H9 (cell line): ENCODE measurements around the gene CABLES1. TPM values are rescaled to one million over a fixed set of nuclear protein-coding genes. Genes with fewer than 3 reads are reported as not detected.

Experiments used
- DNase-seq: peaks from one replicate; pipeline ENCODE4 v3.0.0-alpha.2; 2017
- H2AFZ ChIP-seq: one replicate; pipeline ENCODE4 v1.6.1; 2013; ENCODE audit warnings: mild to moderate bottlenecking, low read length, control low read depth, moderate library complexity
- H2AK5ac ChIP-seq: 2 replicates; pipeline ENCODE4 v1.6.1; 2013; ENCODE audit warnings: low read length, control low read depth, mixed read lengths; ENCODE audit not compliant: insufficient read length
- H2BK120ac ChIP-seq: one replicate; pipeline ENCODE4 v1.6.1; 2013; ENCODE audit warnings: low read depth, mild to moderate bottlenecking, low read length, control low read depth, inconsistent platforms; ENCODE audit not compliant: poor library complexity, severe bottlenecking
- H2BK12ac ChIP-seq: 2 replicates; pipeline ENCODE4 v1.6.1; 2013; ENCODE audit warnings: low read length, control low read depth, mixed read lengths, low read depth; ENCODE audit not compliant: insufficient read length
- H2BK15ac ChIP-seq: 2 replicates; pipeline ENCODE4 v1.6.1; 2013; ENCODE audit warnings: low read depth, low read length, control low read depth
- H2BK20ac ChIP-seq: one replicate; pipeline ENCODE4 v1.6.1; 2013; ENCODE audit warnings: low read depth, mild to moderate bottlenecking, low read length, control low read depth, inconsistent platforms; ENCODE audit not compliant: poor library complexity, severe bottlenecking
- H2BK5ac ChIP-seq: 2 replicates; pipeline ENCODE4 v1.6.1; 2013; ENCODE audit warnings: low read length, control low read depth, mixed read lengths; ENCODE audit not compliant: insufficient read length
- H3K14ac ChIP-seq: 2 replicates; pipeline ENCODE4 v1.6.1; 2013; ENCODE audit warnings: low read length, control low read depth; ENCODE audit not compliant: insufficient read depth
- H3K18ac ChIP-seq: 2 replicates; pipeline ENCODE4 v1.6.1; 2013; ENCODE audit warnings: low read depth, mild to moderate bottlenecking, mixed read lengths, low read length, control low read depth; ENCODE audit not compliant: insufficient read length
- H3K23ac ChIP-seq: 2 replicates; pipeline ENCODE4 v1.6.1; 2013; ENCODE audit warnings: low read length, control low read depth, mixed read lengths, low read depth; ENCODE audit not compliant: insufficient read length
- H3K23me2 ChIP-seq: 2 replicates; pipeline ENCODE4 v1.6.1; 2013; ENCODE audit warnings: low read depth, mild to moderate bottlenecking, mixed read lengths, low read length, control low read depth; ENCODE audit not compliant: insufficient read length, poor library complexity, severe bottlenecking
- H3K27ac ChIP-seq: 2 replicates; pipeline ENCODE4 v1.5.1; 2013; ENCODE audit warnings: low read length, control low read depth, mixed read lengths, low read depth; ENCODE audit not compliant: insufficient read length
- H3K27me3 ChIP-seq: 2 replicates; pipeline ENCODE4 v1.6.1; 2013; ENCODE audit warnings: low read length, control low read depth, inconsistent platforms; ENCODE audit not compliant: insufficient read depth
- H3K4ac ChIP-seq: 2 replicates; pipeline ENCODE4 v1.6.1; 2013; ENCODE audit warnings: low read depth, mild to moderate bottlenecking, control low read depth, inconsistent platforms, low read length, moderate library complexity
- H3K4me1 ChIP-seq: 2 replicates; pipeline ENCODE4 v1.6.1; 2013; ENCODE audit warnings: low read length, control low read depth, inconsistent platforms; ENCODE audit not compliant: insufficient read depth
- H3K4me2 ChIP-seq: 2 replicates; pipeline ENCODE4 v1.6.1; 2013; ENCODE audit warnings: low read length, control low read depth, mixed read lengths; ENCODE audit not compliant: insufficient read length, insufficient read depth
- H3K56ac ChIP-seq: 2 replicates; pipeline ENCODE4 v1.6.1; 2013; ENCODE audit warnings: low read depth, mild to moderate bottlenecking, mixed read lengths, low read length, control low read depth; ENCODE audit not compliant: insufficient read length
- H3K79me1 ChIP-seq: 2 replicates; pipeline ENCODE4 v1.6.1; 2013; ENCODE audit warnings: low read depth, mild to moderate bottlenecking, moderate library complexity, low read length, control low read depth, inconsistent platforms; ENCODE audit not compliant: insufficient read depth, poor library complexity, severe bottlenecking
- H3K79me2 ChIP-seq: 2 replicates; pipeline ENCODE4 v1.6.1; 2013; ENCODE audit warnings: low read length, control low read depth, inconsistent platforms; ENCODE audit not compliant: insufficient read depth
- H3K9ac ChIP-seq: 2 replicates; pipeline ENCODE4 v1.6.1; 2013; ENCODE audit warnings: low read length, control low read depth, mixed read lengths; ENCODE audit not compliant: insufficient read length; ENCODE audit errors: extremely low read depth
- H3K9me3 ChIP-seq: one replicate; pipeline ENCODE4 v1.6.1; 2013; ENCODE audit warnings: low read depth, low read length, inconsistent platforms; ENCODE audit not compliant: control insufficient read depth
- H3T11ph ChIP-seq: one replicate; pipeline ENCODE4 v1.6.1; 2013; ENCODE audit warnings: mild to moderate bottlenecking, low read length, control low read depth, inconsistent platforms
- H4K20me1 ChIP-seq: one replicate; pipeline ENCODE4 v1.6.1; 2013; ENCODE audit not compliant: control insufficient read depth, insufficient read length, insufficient read depth
- H4K5ac ChIP-seq: 2 replicates; pipeline ENCODE4 v1.6.1; 2013; ENCODE audit warnings: low read depth, mild to moderate bottlenecking, mixed read lengths, low read length, control low read depth; ENCODE audit not compliant: insufficient read length
- H4K8ac ChIP-seq: replicated peaks from 2 replicates; pipeline ENCODE4 v1.6.1; 2013; ENCODE audit warnings: low read length, control low read depth, mixed read lengths, low read depth; ENCODE audit not compliant: insufficient read length
- H4K91ac ChIP-seq: 2 replicates; pipeline ENCODE4 v1.6.1; 2013; ENCODE audit warnings: low read depth, mild to moderate bottlenecking, moderate library complexity, mixed read lengths, low read length, control low read depth; ENCODE audit not compliant: insufficient read length
- H3K27ac Mint-ChIP-seq, 3 experiments: 2 replicates in 2 of 3; 3 replicates in 1 of 3; pipeline ENCODE4 v1.8.0; 2020 to 2021; ENCODE audit warnings: mixed read lengths in 3 of 3, mild to moderate bottlenecking in 1 of 3, moderate library complexity in 1 of 3
- H3K27me3 Mint-ChIP-seq: 2 replicates; pipeline ENCODE4 v1.8.0; 2021; ENCODE audit warnings: low read depth, mild to moderate bottlenecking, moderate library complexity, mixed read lengths
- H3K36me3 Mint-ChIP-seq, 3 experiments: 2 replicates in 2 of 3; 3 replicates in 1 of 3; pipeline ENCODE4 v1.8.0; 2020 to 2021; ENCODE audit warnings: low read depth in 3 of 3, mixed read lengths in 3 of 3; ENCODE audit not compliant: insufficient read depth in 1 of 3
- H3K4me1 Mint-ChIP-seq, 2 experiments: 2 replicates each; pipeline ENCODE4 v1.8.0; 2020; ENCODE audit warnings: mixed read lengths in 2 of 2
- H3K4me3 Mint-ChIP-seq, 2 experiments: 2 replicates in 1 of 2; 3 replicates in 1 of 2; pipeline ENCODE4 v1.8.0; 2020 to 2021; ENCODE audit warnings: mild to moderate bottlenecking in 2 of 2, mixed read lengths in 2 of 2, moderate library complexity in 1 of 2
- H3K9me3 Mint-ChIP-seq, 2 experiments: 2 replicates in 1 of 2; 3 replicates in 1 of 2; pipeline ENCODE4 v1.8.0; 2020; ENCODE audit warnings: mild to moderate bottlenecking in 2 of 2, mixed read lengths in 2 of 2, moderate library complexity in 1 of 2
- CTCF ChIP-seq: fragments of 200-600 bp; sonication (generic); conservative IDR thresholded peaks from 3 replicates; pipeline ENCODE4 v1.8.0; 2021; ENCODE audit warnings: antibody characterized with exemption, mild to moderate bottlenecking
- WGBS: extraction: QIAGEN DNeasy Blood & Tissue Kit; methylation state at CpG from one replicate; pipeline ENCODE4 v1.1.7; 2013; ENCODE audit warnings: missing lambda C conversion rate, low lambda C conversion rate, mixed read lengths; ENCODE audit not compliant: insufficient read length; ENCODE audit errors: extremely low coverage; 5-methylcytosine and 5-hydroxymethylcytosine counted together
- total RNA-seq: library from RNA; stranded (reverse); gene quantifications from 2 replicates; pipeline ENCODE4 v1.2.1, GENCODE V29; 2021

The CABLES1 gene
- total RNA-seq, 1 experiment from 2014 or later, result 27.1 TPM

GRCh38 chr18:23146861-23147469 is 11.7 kb downstream of the CABLES1 start:
- peak overlapping the region in 1 of 3 experiments; percentile 65; a peak in 1 of 7 replicates for H3K27ac Mint-ChIP-seq
- H3K4me3 Mint-ChIP-seq, result no peak overlapping the region
- H3K4me1 Mint-ChIP-seq, result peaks cover 41 to 47% of the 10 kb centered on the region in 2 experiments

More at GRCh38 chr18:23146861-23147469, 11.7 kb downstream of the CABLES1 start:
- Histone ChIP-seq H4K5ac (no peak overlapping the region), H3K9me3 (no peaks in the 10 kb centered on the region), H2AK5ac (no peak overlapping the region), H3K14ac (no peak overlapping the region), H4K91ac (no peak overlapping the region), H3K4me2 (no peak overlapping the region), H2BK20ac (no peak overlapping the region), H3K56ac (no peak overlapping the region), H3K4ac (no peak overlapping the region), H3K9ac (no peak overlapping the region), H2BK12ac (no peak overlapping the region), H2BK5ac (no peak overlapping the region), H2AFZ (no peak overlapping the region), H3K27ac (no peak overlapping the region), H3T11ph (no peak overlapping the region), H2BK15ac (no peak overlapping the region), H2BK120ac (no peak overlapping the region), H4K8ac (no peak overlapping the region), H3K79me2 (peaks cover 21% of the 10 kb centered on the region; the same call in 1 of the 2 replicates), H3K18ac (no peak overlapping the region), H3K27me3 (no peaks in the 10 kb centered on the region), H3K4me1 (no peaks in the 10 kb centered on the region), H3K23me2 (no peaks in the 10 kb centered on the region), H3K79me1 (peaks cover 7% of the 10 kb centered on the region), H4K20me1 (no peaks in the 10 kb centered on the region), H3K23ac (no peak overlapping the region)
- WGBS, result no CpG with 5 or more reads among the region's 11 CpGs
- H3K27me3 Mint-ChIP-seq, result no peaks in the 10 kb centered on the region; the same call in 1 of the 2 replicates
- TF ChIP-seq CTCF, result no peak
- no peak for DNase-seq
- H3K9me3 Mint-ChIP-seq, result no peaks in the 10 kb centered on the region
- H3K36me3 Mint-ChIP-seq, result peaks cover 0 to 13% (median 3%) of the 10 kb centered on the region in 3 experiments; a peak in 3 of 7 replicates
